Common myeloid progenitor, CD34-positive (primary cell): ENCODE results near the gene CCRL2.
A peak's percentile ranks its signal among the peaks of the same experiment; 100 is the strongest.

Source experiments
- CTCF ChIA-PET: fragments of 350-600 bp; sonication (Branson Sonifier 250); formaldehyde crosslinking; loops from one replicate; lab custom pipeline; 2021; ENCODE audit warnings: antibody characterized with exemption; lab: Charles Lee
- POLR2A ChIA-PET: fragments of 350-600 bp; sonication (Branson Sonifier 250); formaldehyde crosslinking; loops from one replicate; lab custom pipeline; 2021; ENCODE audit warnings: antibody characterized with exemption; lab: Charles Lee
- DNase-seq, 3 donors: peaks; one replicate each; pipeline versions ENCODE4 v3.0.0 to v3.0.0-alpha.2; 2013
- H3K27ac ChIP-seq, 2 experiments: 1 replicate in 1 of 2; 2 replicates in 1 of 2; pipeline ENCODE4 v1.7.0; 2013; ENCODE audit warnings: inconsistent platforms in 2 of 2, low read length in 2 of 2, mild to moderate bottlenecking in 2 of 2, low read depth in 1 of 2, moderate library complexity in 1 of 2; ENCODE audit not compliant: severe bottlenecking in 2 of 2, insufficient read depth in 1 of 2, poor library complexity in 1 of 2
- H3K27me3 ChIP-seq, 5 experiments: replicated peaks in 2 of 5; 1 replicate in 3 of 5; 2 replicates in 2 of 5; pipeline versions ENCODE4 v1.6.1 to v1.7.0; 2013; ENCODE audit warnings: low read length in 4 of 5, mild to moderate bottlenecking in 2 of 5, moderate library complexity in 2 of 5, inconsistent platforms in 1 of 5; ENCODE audit not compliant: insufficient read depth in 5 of 5, control insufficient read depth in 4 of 5
- H3K36me3 ChIP-seq, 4 experiments: 1 replicate in 2 of 4; 2 replicates in 2 of 4; pipeline versions ENCODE4 v1.6.1 to v1.7.0; 2013; ENCODE audit warnings: low read length in 3 of 4, control low read depth in 1 of 4, mild to moderate bottlenecking in 1 of 4; ENCODE audit not compliant: control insufficient read depth in 4 of 4, insufficient read depth in 4 of 4
- H3K4me1 ChIP-seq, 4 experiments: 1 replicate in 3 of 4; 2 replicates in 1 of 4; pipeline versions ENCODE4 v1.6.1 to v1.7.1; 2013; ENCODE audit warnings: low read length in 3 of 4, mild to moderate bottlenecking in 3 of 4, control low read depth in 1 of 4, inconsistent platforms in 1 of 4, moderate library complexity in 1 of 4; ENCODE audit not compliant: control insufficient read depth in 4 of 4, insufficient read depth in 4 of 4; ENCODE audit errors: control extremely low read depth in 1 of 4
- H3K4me3 ChIP-seq, 7 experiments: 1 replicate in 4 of 7; 2 replicates in 3 of 7; pipeline versions ENCODE4 v1.5.1 to v1.7.0; 2013; ENCODE audit warnings: mild to moderate bottlenecking in 7 of 7, low read length in 6 of 7, moderate library complexity in 6 of 7, inconsistent platforms in 2 of 7, low read depth in 2 of 7, control low read depth in 1 of 7; ENCODE audit not compliant: insufficient read depth in 4 of 7, control insufficient read depth in 1 of 7; ENCODE audit errors: extremely low read depth in 1 of 7
- H3K9me3 ChIP-seq, 5 experiments: 1 replicate in 4 of 5; 2 replicates in 1 of 5; pipeline versions ENCODE4 v1.6.1 to v1.7.1; 2013; ENCODE audit warnings: low read length in 4 of 5, mild to moderate bottlenecking in 2 of 5, inconsistent platforms in 1 of 5, low read depth in 1 of 5, moderate library complexity in 1 of 5; ENCODE audit not compliant: control insufficient read depth in 4 of 5, insufficient read depth in 2 of 5; ENCODE audit errors: control extremely low read depth in 1 of 5
- WGBS: methylation state at CpG from one replicate; pipeline ENCODE4 v1.1.5; 2013; ENCODE audit not compliant: insufficient coverage; 5-methylcytosine and 5-hydroxymethylcytosine counted together

CCRL2 gene

GRCh38 chr3:46409739-46410489, 2.9 kb downstream of the CCRL2 start:
- ChIA-PET POLR2A (interaction anchor here (0.6 kb wide), 1 partner anchor 25 kb away, joined by 3 read pairs; no protein-coding TSS in a partner anchor), CTCF (no interaction called here)
- H3K36me3 ChIP-seq = no peaks in the 10 kb centered on the region
- H3K27ac ChIP-seq = no peak overlapping the region
- WGBS = 88% methylated on average over 7 of the region's 9 CpGs
- H3K4me1 ChIP-seq = peaks cover 18 to 76% (median 54%) of the 10 kb centered on the region in 4 experiments
- H3K4me3 ChIP-seq = no peak overlapping the region
- no peak for DNase-seq
- H3K9me3 ChIP-seq = no peaks in the 10 kb centered on the region
- H3K27me3 ChIP-seq = no peaks in the 10 kb centered on the region

GRCh38 chr3:46410669-46411068, 3.6 kb downstream of the CCRL2 start:
- 100% methylated on average over 1 of the region's 2 CpGs for WGBS
- Histone ChIP-seq H3K4me1 (peaks cover 18 to 69% (median 51%) of the 10 kb centered on the region in 4 experiments), H3K36me3 (no peaks in the 10 kb centered on the region), H3K27me3 (no peaks in the 10 kb centered on the region), H3K4me3 (no peak overlapping the region), H3K27ac (no peak overlapping the region), H3K9me3 (no peaks in the 10 kb centered on the region)
- POLR2A ChIA-PET = interaction anchor here (1.0 kb wide), 1 partner anchor 13 kb away, joined by 3 read pairs; no protein-coding TSS in a partner anchor
- CTCF ChIA-PET = interaction anchor here (0.9 to 1.1 kb wide), 3 partner anchors 19 to 78 kb away, joined by 3 read pairs; no protein-coding TSS in a partner anchor
- DNase-seq = no peak

DNA sequence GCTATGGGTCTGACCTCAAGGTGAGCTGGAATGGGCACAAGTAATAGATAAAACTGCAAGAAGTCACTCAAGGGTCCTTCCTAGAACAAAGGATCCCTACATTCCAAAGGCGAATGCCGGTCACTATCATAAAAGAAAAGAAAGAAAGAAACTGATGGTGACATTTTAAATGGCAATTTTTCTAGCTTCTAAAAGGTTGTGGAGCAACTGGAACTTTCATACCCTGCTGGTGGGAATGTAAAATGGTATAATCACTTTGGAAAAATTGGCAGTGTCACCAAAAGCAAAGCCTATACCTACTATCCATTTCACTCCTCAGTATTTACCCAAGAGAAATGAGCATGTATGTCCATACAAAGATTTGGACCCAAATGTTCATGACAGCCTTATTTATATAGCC, 4.2 kb downstream of the CCRL2 start:
- CTCF ChIA-PET = interaction anchor here (0.9 to 1.1 kb wide), 3 partner anchors 18 to 77 kb away, joined by 3 read pairs; no protein-coding TSS in a partner anchor
- POLR2A ChIA-PET = interaction anchor here (1.0 kb wide), 1 partner anchor 13 kb away, joined by 3 read pairs; no protein-coding TSS in a partner anchor
- no peak overlapping the region for H3K4me3 ChIP-seq
- no peak overlapping the region for H3K27ac ChIP-seq
- no peak for DNase-seq
- H3K4me1 ChIP-seq = peaks cover 18 to 66% (median 54%) of the 10 kb centered on the region in 4 experiments
- no peaks in the 10 kb centered on the region for H3K27me3 ChIP-seq
- WGBS = 93% methylated on average over 2 of the region's 2 CpGs
- no peaks in the 10 kb centered on the region for H3K9me3 ChIP-seq
- no peaks in the 10 kb centered on the region for H3K36me3 ChIP-seq

DNA sequence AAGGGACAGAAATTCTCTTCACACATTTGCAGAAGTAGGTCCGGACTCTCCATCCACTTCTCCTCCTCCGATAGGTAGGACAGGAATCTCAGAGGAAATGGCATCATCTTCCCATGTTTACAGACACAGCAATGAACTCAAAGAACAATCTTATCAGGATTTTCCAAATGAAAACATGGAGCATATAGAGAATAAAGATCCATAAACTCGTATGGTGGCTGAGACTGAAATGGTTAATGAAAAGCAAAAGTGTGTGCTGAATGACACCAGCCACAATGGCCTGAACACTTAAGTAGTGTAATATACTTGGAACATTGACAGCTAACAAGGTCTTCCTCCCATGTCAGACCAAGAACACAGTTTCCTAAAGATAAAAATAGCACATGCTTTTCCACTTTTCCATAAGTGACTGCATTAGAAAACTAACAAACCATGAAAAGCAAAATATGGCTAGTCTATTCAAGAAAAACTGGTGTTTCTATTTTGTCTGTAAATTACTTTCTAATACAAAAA, 5.8 kb downstream of the CCRL2 start:
- Histone ChIP-seq H3K27me3 (no peaks in the 10 kb centered on the region), H3K4me3 (no peak overlapping the region), H3K36me3 (no peaks in the 10 kb centered on the region), H3K9me3 (no peaks in the 10 kb centered on the region), H3K27ac (no peak overlapping the region), H3K4me1 (peaks cover 15 to 59% (median 44%) of the 10 kb centered on the region in 4 experiments)
- 71% methylated on average over 1 of the region's 3 CpGs for WGBS
- no peak for DNase-seq
- CTCF ChIA-PET = interaction anchor here (1.0 kb wide), 1 partner anchor 14 kb away, joined by 3 read pairs; no protein-coding TSS in a partner anchor
- POLR2A ChIA-PET = no interaction called here

- ChIA-PET POLR2A (no interaction called here), CTCF (interaction anchor here (1.0 kb wide), 1 partner anchor 13 kb away, joined by 3 read pairs; no protein-coding TSS in a partner anchor)
- peaks cover 11 to 48% (median 34%) of the 10 kb centered on the region in 4 experiments for H3K4me1 ChIP-seq
- 28% methylated on average over 3 of the region's 5 CpGs for WGBS
- H3K27me3 ChIP-seq = no peaks in the 10 kb centered on the region
- no peaks in the 10 kb centered on the region for H3K36me3 ChIP-seq
- peak overlapping the region in 1 of 2 experiments; percentile 27 for H3K27ac ChIP-seq
- H3K4me3 ChIP-seq = no peak overlapping the region
- no peak for DNase-seq
- no peaks in the 10 kb centered on the region for H3K9me3 ChIP-seq
Observed at GRCh38 chr3:46413951-46414350, 6.9 kb downstream of the CCRL2 start.

- Histone ChIP-seq H3K9me3 (no peaks in the 10 kb centered on the region), H3K27ac (no peak overlapping the region), H3K4me3 (no peak overlapping the region), H3K4me1 (peaks cover 3 to 40% (median 30%) of the 10 kb centered on the region in 4 experiments), H3K36me3 (no peaks in the 10 kb centered on the region), H3K27me3 (no peaks in the 10 kb centered on the region)
- no peak for DNase-seq
- ChIA-PET CTCF (interaction anchor here (0.9 to 1.4 kb wide), 3 partner anchors 10 to 36 kb away, joined by 3 to 4 read pairs (median 3); no protein-coding TSS in a partner anchor), POLR2A (no interaction called here)
- 100% methylated on average over 1 of the region's 4 CpGs for WGBS
Observed at GRCh38 chr3:46414739-46415138, 7.7 kb downstream of the CCRL2 start.
